A172 (cell line): ENCODE results near the gene MRPL40. TPM values are rescaled to one million over a fixed set of nuclear protein-coding genes. Genes with fewer than 3 reads are reported as not detected.

Experiments used
- DNase-seq: peaks from one replicate; pipeline ENCODE4 v3.0.0-alpha.2; 2015; ENCODE audit warnings: low spot score
- total RNA-seq: library from RNA; depleted of rRNA; stranded (reverse); fragments of >200 nt; shearing (Covaris generic); gene quantifications from 2 replicates; pipeline ENCODE4 v1.2.3, GENCODE V29; 2014; rRNA removed

Gene MRPL40
- total RNA-seq, 1 experiment from 2014 or later = 45.7 TPM

GRCh38 chr22:19480789-19481188 is 48.4 kb downstream of the MRPL40 start:
- DNase-seq = no peak

DNA sequence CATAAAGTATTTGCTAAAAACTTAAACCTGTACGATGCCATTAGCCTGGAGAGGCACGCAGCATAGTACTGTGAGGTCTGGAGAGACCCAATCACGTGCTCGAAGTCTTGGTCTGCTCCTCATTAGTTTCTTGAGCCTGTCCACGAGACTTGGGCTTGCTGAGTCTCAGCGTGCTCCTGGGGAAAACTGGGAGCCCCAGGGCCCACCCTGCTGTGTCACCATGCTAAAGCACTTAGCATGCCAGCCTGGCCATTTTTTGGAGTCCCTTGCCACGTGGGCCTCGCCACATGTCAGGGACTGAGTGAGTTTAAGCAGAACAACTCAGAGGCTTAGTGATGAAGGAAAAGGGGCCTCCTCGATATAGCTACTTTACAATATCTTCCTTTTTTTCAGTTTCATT is 50.0 kb downstream of the MRPL40 start:
- DNase-seq = no peak

DNA sequence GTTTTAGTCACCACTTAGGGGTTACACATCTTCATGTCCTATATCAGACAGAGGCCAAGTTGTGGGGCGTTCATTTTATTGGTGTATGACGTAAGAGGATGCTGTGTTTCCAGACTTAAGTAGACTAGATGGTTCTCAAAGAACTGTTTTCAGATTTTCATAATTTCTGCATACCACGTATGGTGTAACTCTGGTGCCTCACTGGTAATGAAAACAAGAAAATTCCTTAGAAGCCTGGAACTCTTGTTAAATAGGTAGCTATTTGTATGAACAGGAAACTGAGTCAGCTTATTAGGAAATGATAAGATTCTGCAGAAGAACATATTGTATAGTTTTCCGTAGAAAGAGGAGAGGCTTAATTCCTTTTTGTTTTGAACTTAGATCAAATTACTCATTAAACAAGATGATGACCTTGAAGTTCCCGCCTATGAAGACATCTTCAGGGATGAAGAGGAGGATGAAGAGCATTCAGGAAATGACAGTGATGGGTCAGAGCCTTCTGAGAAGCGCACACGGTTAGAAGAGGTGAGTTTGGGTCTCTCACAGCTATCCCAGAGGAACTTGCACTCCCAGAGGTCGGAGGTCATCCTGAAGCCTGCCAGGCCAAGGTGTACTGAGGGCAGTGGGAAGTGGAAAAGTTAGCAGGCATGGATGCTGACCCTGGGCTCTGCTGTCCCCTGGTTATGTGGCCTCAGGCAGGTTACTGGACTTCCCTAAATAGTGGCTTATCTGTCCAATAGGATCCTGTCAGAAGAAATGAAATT is 51.3 kb downstream of the MRPL40 start:
- no peak for DNase-seq

Other genes starting within 250 kb of the MRPL40 start
- gene CLTCL1, start 140.8 kb upstream of the MRPL40 start, total RNA-seq = 2.7 and 3.4 TPM in 2 replicates
- gene HIRA, start 812 bp upstream of the MRPL40 start, total RNA-seq = 11.7 and 13.2 TPM in 2 replicates
- 15.1 and 19.3 TPM in 2 replicates for gene C22orf39, start 15.2 kb downstream of the MRPL40 start, total RNA-seq
- gene UFD1, start 46.6 kb downstream of the MRPL40 start, total RNA-seq = 64.8 and 73.0 TPM in 2 replicates
- 26.7 and 45.7 TPM in 2 replicates for gene CDC45, start 47.4 kb downstream of the MRPL40 start, total RNA-seq
- gene CLDN5, start 91.9 kb downstream of the MRPL40 start, total RNA-seq = not detected in 2 replicates